CD4-positive, alpha-beta T cell treated with Interleukin-4 for 1 hour (primary cell): ENCODE data around the gene RGS3.

Experiments used
- DNase-seq, 2 donors: peaks; one replicate each; pipeline ENCODE4 v3.0.0-alpha.2; 2020 to 2022

The RGS3 gene

GRCh38 chr9:113574441-113575262, 111.1 kb downstream of the RGS3 start:
- DNase-seq, result no peak

- no peak for DNase-seq
Observed at GRCh38 chr9:113577525-113578261, 114.2 kb downstream of the RGS3 start.

GRCh38 chr9:113578279-113578865, 114.8 kb downstream of the RGS3 start:
- no peak for DNase-seq

- peak; percentile 81 to 82 for DNase-seq
Observed at GRCh38 chr9:113578882-113579282, 115.4 kb downstream of the RGS3 start.

GRCh38 chr9:113579283-113580040, 115.9 kb downstream of the RGS3 start:
- DNase-seq, result peak in 1 of 2 donors; percentile 57

GRCh38 chr9:113580041-113580953, 116.8 kb downstream of the RGS3 start:
- peak; percentile 66 to 81 for DNase-seq

GRCh38 chr9:113580954-113581311, 117.4 kb downstream of the RGS3 start:
- DNase-seq, result no peak

- peak; percentile 85 to 86 for DNase-seq
Observed at GRCh38 chr9:113581865-113582697, 118.6 kb downstream of the RGS3 start.

GRCh38 chr9:113582698-113583200, 119.2 kb downstream of the RGS3 start:
- no peak for DNase-seq

- DNase-seq, result no peak
Observed at GRCh38 chr9:113583511-113584427, 120.2 kb downstream of the RGS3 start.

GRCh38 chr9:113584428-113585084, 121.0 kb downstream of the RGS3 start:
- DNase-seq, result no peak

- no peak for DNase-seq
Observed at GRCh38 chr9:113585085-113585442, 121.5 kb downstream of the RGS3 start.

- no peak for DNase-seq
Observed at GRCh38 chr9:113585555-113585954, 122.0 kb downstream of the RGS3 start.

- DNase-seq, result no peak
Observed at GRCh38 chr9:113587471-113588031, 124.0 kb downstream of the RGS3 start.

- DNase-seq, result no peak
Observed at GRCh38 chr9:113588242-113588810, 124.8 kb downstream of the RGS3 start.

- no peak for DNase-seq
Observed at GRCh38 chr9:113588936-113589335, 125.4 kb downstream of the RGS3 start.

- peak in 1 of 2 donors; percentile 29 for DNase-seq
Observed at GRCh38 chr9:113589407-113589806, 125.9 kb downstream of the RGS3 start.

GRCh38 chr9:113589890-113590289, 126.4 kb downstream of the RGS3 start:
- peak; percentile 52 to 77 for DNase-seq
